HCT116 (cell line): ENCODE results near the gene EML1.

Experiments
- CEBPB ChIP-seq: IDR thresholded peaks from 2 replicates; pipeline ENCODE4 v1.6.1; 2012; ENCODE audit warnings: low read depth
- ELF1 ChIP-seq: IDR thresholded peaks from 2 replicates; pipeline ENCODE4 v1.6.1; 2012; ENCODE audit warnings: low read depth, borderline replicate concordance
- POLR2A ChIP-seq: IDR thresholded peaks from 2 replicates; pipeline ENCODE4 v1.7.0; 2011; ENCODE audit warnings: borderline replicate concordance; ENCODE audit not compliant: insufficient read depth, insufficient read length; ENCODE audit errors: extremely low read depth
- POLR2AphosphoS5 ChIP-seq: IDR thresholded peaks from 2 replicates; pipeline ENCODE4 v1.6.1; 2011; ENCODE audit warnings: mild to moderate bottlenecking, low read depth, low read length, moderate library complexity
- ZFX ChIP-seq: fragments of 450-650 bp; IDR thresholded peaks from 2 replicates; pipeline ENCODE4 v1.6.1; 2017
- TF ChIP-seq, protein P1 (sequence below), 3 experiments: fragments of 200-600 bp in 1 of 3; sonication (generic) in 1 of 3; IDR thresholded peaks in 2 of 3; conservative IDR thresholded peaks in 1 of 3; 2 replicates each; pipeline ENCODE4 v1.5.1; 2012 to 2017; ENCODE audit warnings: low read depth in 2 of 3, low read length in 2 of 3, antibody characterized with exemption in 1 of 3, borderline replicate concordance in 1 of 3, control low read depth in 1 of 3, mild to moderate bottlenecking in 1 of 3, mixed read lengths in 1 of 3, mixed run types in 1 of 3, moderate library complexity in 1 of 3; ENCODE audit not compliant: insufficient read depth in 1 of 3

- TF ChIP-seq ZFX (no peak), POLR2A (no peak), ELF1 (no peak), POLR2AphosphoS5 (no peak), CEBPB (no peak)
- TF ChIP-seq, protein P1, sequence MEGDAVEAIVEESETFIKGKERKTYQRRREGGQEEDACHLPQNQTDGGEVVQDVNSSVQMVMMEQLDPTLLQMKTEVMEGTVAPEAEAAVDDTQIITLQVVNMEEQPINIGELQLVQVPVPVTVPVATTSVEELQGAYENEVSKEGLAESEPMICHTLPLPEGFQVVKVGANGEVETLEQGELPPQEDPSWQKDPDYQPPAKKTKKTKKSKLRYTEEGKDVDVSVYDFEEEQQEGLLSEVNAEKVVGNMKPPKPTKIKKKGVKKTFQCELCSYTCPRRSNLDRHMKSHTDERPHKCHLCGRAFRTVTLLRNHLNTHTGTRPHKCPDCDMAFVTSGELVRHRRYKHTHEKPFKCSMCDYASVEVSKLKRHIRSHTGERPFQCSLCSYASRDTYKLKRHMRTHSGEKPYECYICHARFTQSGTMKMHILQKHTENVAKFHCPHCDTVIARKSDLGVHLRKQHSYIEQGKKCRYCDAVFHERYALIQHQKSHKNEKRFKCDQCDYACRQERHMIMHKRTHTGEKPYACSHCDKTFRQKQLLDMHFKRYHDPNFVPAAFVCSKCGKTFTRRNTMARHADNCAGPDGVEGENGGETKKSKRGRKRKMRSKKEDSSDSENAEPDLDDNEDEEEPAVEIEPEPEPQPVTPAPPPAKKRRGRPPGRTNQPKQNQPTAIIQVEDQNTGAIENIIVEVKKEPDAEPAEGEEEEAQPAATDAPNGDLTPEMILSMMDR (IDR thresholded peaks at IDR 0.05 in 2 of 3, conservative IDR thresholded peaks at IDR 0.05 in 1 of 3; ENCODE audit: borderline replicate concordance in 1 of 3, insufficient read depth in 1 of 3, low read depth in 2 of 3, low read length in 2 of 3) = no peak
These were observed 173.7 kb downstream of the EML1 start for GRCh38 chr14:99966912-99967311.
